Measurements from ENCODE around the gene RALA. TPM values are rescaled to one million over a fixed set of nuclear protein-coding genes. Genes with fewer than 3 reads are reported as not detected.

The RALA gene
- total RNA-seq, 1 experiment from 2014 or later = 41.7 TPM

DNA sequence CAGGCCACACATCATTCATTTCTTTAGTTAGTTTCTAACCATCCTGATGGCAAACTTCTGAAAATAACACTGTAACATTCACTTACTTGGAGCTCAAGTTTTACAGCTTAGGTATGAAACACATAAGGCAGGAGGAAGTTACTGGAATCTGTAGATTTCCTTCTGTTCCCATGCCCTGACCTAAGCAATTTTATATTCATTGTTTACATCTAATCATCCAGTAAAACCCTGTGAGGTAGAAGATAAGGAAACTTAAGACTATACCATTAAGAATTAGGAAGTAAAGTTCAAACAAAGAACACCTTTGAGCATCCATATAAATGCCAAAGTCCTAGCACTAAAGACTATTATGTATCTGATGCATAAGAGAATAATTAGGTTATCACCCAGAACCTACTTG, 19.5 kb downstream of the RALA start:
- CTCF ChIA-PET = no interaction called here
- Mint-ChIP-seq H3K4me1 (ENCODE audit: low read depth, unreplicated experiment) (peaks cover 7% of the 10 kb centered on the region), H3K4me3 (ENCODE audit: unreplicated experiment) (no peak overlapping the region), H3K9me3 (ENCODE audit: unreplicated experiment) (no peaks in the 10 kb centered on the region), H3K36me3 (ENCODE audit: insufficient read depth, unreplicated experiment) (peaks cover 6% of the 10 kb centered on the region), H3K27me3 (ENCODE audit: insufficient read depth, unreplicated experiment) (no peaks in the 10 kb centered on the region), H3K27ac (ENCODE audit: unreplicated experiment) (no peak overlapping the region)
- BruUV-seq (replicated peaks) = no TSS peak
- Histone ChIP-seq H3K4me1 (0 out of 2 replicates have a peak, but pooled peaks cover 3% of the 10 kb centered on the region), H3K9me3 (no peaks in the 10 kb centered on the region), H3K36me3 (ENCODE audit: control insufficient read depth, insufficient read depth, low read length) (no peaks in the 10 kb centered on the region), H3K4me3 (ENCODE audit: low read depth, low read length) (no peak overlapping the region), H3K27me3 (replicated peaks; ENCODE audit: control insufficient read depth, insufficient read depth, low read length) (no peaks in the 10 kb centered on the region)
- no peak for DNase-seq
- TF ChIP-seq, protein P1, sequence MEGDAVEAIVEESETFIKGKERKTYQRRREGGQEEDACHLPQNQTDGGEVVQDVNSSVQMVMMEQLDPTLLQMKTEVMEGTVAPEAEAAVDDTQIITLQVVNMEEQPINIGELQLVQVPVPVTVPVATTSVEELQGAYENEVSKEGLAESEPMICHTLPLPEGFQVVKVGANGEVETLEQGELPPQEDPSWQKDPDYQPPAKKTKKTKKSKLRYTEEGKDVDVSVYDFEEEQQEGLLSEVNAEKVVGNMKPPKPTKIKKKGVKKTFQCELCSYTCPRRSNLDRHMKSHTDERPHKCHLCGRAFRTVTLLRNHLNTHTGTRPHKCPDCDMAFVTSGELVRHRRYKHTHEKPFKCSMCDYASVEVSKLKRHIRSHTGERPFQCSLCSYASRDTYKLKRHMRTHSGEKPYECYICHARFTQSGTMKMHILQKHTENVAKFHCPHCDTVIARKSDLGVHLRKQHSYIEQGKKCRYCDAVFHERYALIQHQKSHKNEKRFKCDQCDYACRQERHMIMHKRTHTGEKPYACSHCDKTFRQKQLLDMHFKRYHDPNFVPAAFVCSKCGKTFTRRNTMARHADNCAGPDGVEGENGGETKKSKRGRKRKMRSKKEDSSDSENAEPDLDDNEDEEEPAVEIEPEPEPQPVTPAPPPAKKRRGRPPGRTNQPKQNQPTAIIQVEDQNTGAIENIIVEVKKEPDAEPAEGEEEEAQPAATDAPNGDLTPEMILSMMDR (IDR thresholded peaks at IDR 0.05; ENCODE audit: insufficient read depth in 1 of 2, low read depth in 1 of 2, low read length in 1 of 2, severe bottlenecking in 1 of 2, unreplicated experiment in 1 of 2) = no peak
- POLR2A ChIA-PET = no interaction called here
- intact Hi-C loops (cut with micrococcal nuclease; ENCODE audit: unreplicated experiment) = no loop called here

DNA sequence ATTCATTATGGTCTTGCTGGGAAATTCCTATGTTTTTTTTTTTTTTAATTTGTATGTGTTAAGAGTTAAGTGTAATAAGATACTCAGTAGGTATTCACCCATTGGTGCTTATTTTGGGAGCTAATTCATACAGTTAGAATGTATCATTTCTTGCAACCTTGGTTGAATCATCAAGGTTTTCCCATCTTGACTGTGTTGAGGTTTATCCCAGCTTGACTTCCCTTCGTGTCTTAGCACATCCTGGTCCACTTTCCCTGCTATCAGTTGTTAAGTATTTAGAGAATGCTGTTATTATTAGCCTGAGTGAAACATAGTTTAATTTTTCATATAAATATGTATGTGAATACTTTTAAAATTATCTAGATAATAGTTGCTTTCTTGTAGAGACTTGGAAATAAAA, 20.8 kb downstream of the RALA start:
- no peak for DNase-seq
- Mint-ChIP-seq H3K27me3 (ENCODE audit: insufficient read depth, unreplicated experiment) (no peaks in the 10 kb centered on the region), H3K4me3 (ENCODE audit: unreplicated experiment) (no peak overlapping the region), H3K4me1 (ENCODE audit: low read depth, unreplicated experiment) (peaks cover 7% of the 10 kb centered on the region), H3K9me3 (ENCODE audit: unreplicated experiment) (no peaks in the 10 kb centered on the region), H3K36me3 (ENCODE audit: insufficient read depth, unreplicated experiment) (peaks cover 10% of the 10 kb centered on the region), H3K27ac (ENCODE audit: unreplicated experiment) (no peak overlapping the region)
- no TSS peak for BruUV-seq (replicated peaks)
- Histone ChIP-seq H3K36me3 (ENCODE audit: control insufficient read depth, insufficient read depth, low read length) (no peaks in the 10 kb centered on the region), H3K4me3 (ENCODE audit: low read depth, low read length) (no peak overlapping the region), H3K27me3 (replicated peaks; ENCODE audit: control insufficient read depth, insufficient read depth, low read length) (no peaks in the 10 kb centered on the region), H3K9me3 (no peaks in the 10 kb centered on the region), H3K4me1 (0 out of 2 replicates have a peak, but pooled peaks cover 3% of the 10 kb centered on the region)
- ChIA-PET POLR2A (no interaction called here), CTCF (no interaction called here)
- TF ChIP-seq, protein P1 (IDR thresholded peaks at IDR 0.05; ENCODE audit: insufficient read depth in 1 of 2, low read depth in 1 of 2, low read length in 1 of 2, severe bottlenecking in 1 of 2, unreplicated experiment in 1 of 2) = no peak
- intact Hi-C loops (cut with micrococcal nuclease; ENCODE audit: unreplicated experiment) = no loop called here

DNA sequence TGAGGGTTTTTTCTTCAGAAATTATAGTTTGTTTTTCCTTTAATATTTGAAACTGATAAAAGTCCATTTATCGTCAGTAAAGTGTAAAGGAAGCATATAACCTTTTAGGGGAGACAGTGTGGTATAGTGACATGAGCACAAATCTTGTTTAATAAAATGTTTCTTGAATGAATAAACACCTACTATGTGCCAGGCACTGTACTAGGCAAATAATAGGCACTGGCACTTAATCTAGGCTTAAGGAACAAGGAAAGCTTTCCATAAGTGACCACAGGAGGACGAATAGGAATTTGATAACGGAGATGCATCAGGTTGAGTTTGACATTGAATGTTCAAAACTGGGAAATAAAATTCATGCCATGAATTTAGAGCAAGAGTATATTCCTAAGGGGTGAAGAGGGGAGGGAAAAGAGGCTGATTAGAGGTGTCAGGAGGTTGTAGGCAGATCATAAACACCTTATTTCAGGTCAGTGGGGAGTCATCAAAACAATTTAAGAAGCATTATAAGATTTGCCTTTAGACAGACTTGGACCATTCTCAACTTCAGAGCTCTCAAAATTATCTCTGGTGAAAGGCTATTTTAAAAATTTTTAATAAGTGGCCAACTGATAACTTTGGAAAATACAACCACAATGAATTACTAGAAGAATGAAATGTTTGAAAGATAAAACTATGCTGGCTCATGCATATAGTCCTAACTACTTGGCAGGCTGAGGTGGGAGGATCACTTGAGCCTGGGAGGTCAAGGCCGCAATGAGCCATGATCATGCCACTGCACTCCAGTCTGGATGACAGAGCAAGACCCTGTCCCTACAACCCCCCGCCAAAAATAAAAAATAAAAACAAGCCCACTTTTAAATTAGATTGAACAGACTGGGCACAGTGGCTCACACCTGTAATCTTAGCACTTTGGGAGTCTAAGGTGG, 22.4 kb downstream of the RALA start:
- DNase-seq = no peak
- TF ChIP-seq, protein P1 (IDR thresholded peaks at IDR 0.05; ENCODE audit: insufficient read depth in 1 of 2, low read depth in 1 of 2, low read length in 1 of 2, severe bottlenecking in 1 of 2, unreplicated experiment in 1 of 2) = no peak
- no peaks in the 10 kb centered on the region for H3K9me3 Mint-ChIP-seq (ENCODE audit: unreplicated experiment)
- Histone ChIP-seq H3K4me3 (ENCODE audit: low read depth, low read length) (no peak overlapping the region), H3K9me3 (no peaks in the 10 kb centered on the region), H3K27me3 (replicated peaks; ENCODE audit: control insufficient read depth, insufficient read depth, low read length) (no peaks in the 10 kb centered on the region), H3K4me1 (0 out of 2 replicates have a peak, but pooled peaks cover 3% of the 10 kb centered on the region), H3K36me3 (ENCODE audit: control insufficient read depth, insufficient read depth, low read length) (no peaks in the 10 kb centered on the region)
- peaks cover 7% of the 10 kb centered on the region for H3K4me1 Mint-ChIP-seq (ENCODE audit: low read depth, unreplicated experiment)
- no peaks in the 10 kb centered on the region for H3K27me3 Mint-ChIP-seq (ENCODE audit: insufficient read depth, unreplicated experiment)
- H3K4me3 Mint-ChIP-seq (ENCODE audit: unreplicated experiment) = no peak overlapping the region
- intact Hi-C loops (cut with micrococcal nuclease; ENCODE audit: unreplicated experiment) = no loop called here
- peaks cover 9% of the 10 kb centered on the region for H3K36me3 Mint-ChIP-seq (ENCODE audit: insufficient read depth, unreplicated experiment)
- H3K27ac Mint-ChIP-seq (ENCODE audit: unreplicated experiment) = no peak overlapping the region
- no TSS peak for BruUV-seq (replicated peaks)
- ChIA-PET POLR2A (no interaction called here), CTCF (no interaction called here)

Data from Caco-2 (cell line).